Right kidney (tissue), 1 donor: ENCODE data around the gene IYD.
A peak's percentile ranks its signal among the peaks of the same experiment; 100 is the strongest.

Experiments
- DNase-seq: peaks from one replicate; pipeline ENCODE4 v3.0.0-alpha.2; 2016

IYD gene

GRCh38 chr6:150394899-150395295, 26.1 kb downstream of the IYD start:
- DNase-seq: no peak

- DNase-seq: peak; percentile 33
Observed at GRCh38 chr6:150395388-150396009, 26.7 kb downstream of the IYD start.

- peak; percentile 54 for DNase-seq
Observed at GRCh38 chr6:150403458-150404246, 34.8 kb downstream of the IYD start.

- DNase-seq: no peak
Observed at GRCh38 chr6:150406948-150407347, 38.1 kb downstream of the IYD start.

- no peak for DNase-seq
Observed at GRCh38 chr6:150408842-150409241, 40.0 kb downstream of the IYD start.

- DNase-seq: peak; percentile 53
Observed at GRCh38 chr6:150409576-150410066, 40.8 kb downstream of the IYD start.

- no peak for DNase-seq
Observed at GRCh38 chr6:150410399-150410798, 41.6 kb downstream of the IYD start.

GRCh38 chr6:150410906-150411305, 42.1 kb downstream of the IYD start:
- DNase-seq: no peak

- no peak for DNase-seq
Observed at GRCh38 chr6:150412221-150412620, 43.4 kb downstream of the IYD start.

GRCh38 chr6:150413198-150413597, 44.4 kb downstream of the IYD start:
- no peak for DNase-seq

- DNase-seq: no peak
Observed at GRCh38 chr6:150413781-150414281, 45.0 kb downstream of the IYD start.

GRCh38 chr6:150416128-150416527, 47.3 kb downstream of the IYD start:
- no peak for DNase-seq

- no peak for DNase-seq
Observed at GRCh38 chr6:150417250-150417649, 48.4 kb downstream of the IYD start.

GRCh38 chr6:150417899-150418826, 49.4 kb downstream of the IYD start:
- peak; percentile 65 for DNase-seq

GRCh38 chr6:150418827-150419594, 50.2 kb downstream of the IYD start:
- peak; percentile 77 for DNase-seq

GRCh38 chr6:150420428-150420827, 51.6 kb downstream of the IYD start:
- DNase-seq: no peak

GRCh38 chr6:150420926-150421325, 52.1 kb downstream of the IYD start:
- DNase-seq: no peak

- DNase-seq: no peak
Observed at GRCh38 chr6:150425508-150425907, 56.7 kb downstream of the IYD start.

- no peak for DNase-seq
Observed at GRCh38 chr6:150426198-150426597, 57.4 kb downstream of the IYD start.

- DNase-seq: peak; percentile 35
Observed at GRCh38 chr6:150427037-150427602, 58.3 kb downstream of the IYD start.

- DNase-seq: peak; percentile 52
Observed at GRCh38 chr6:150427843-150428242, 59.0 kb downstream of the IYD start.
